Measurements from ENCODE around the gene CDC42BPA. TPM values are rescaled to one million over a fixed set of nuclear protein-coding genes. Genes with fewer than 3 reads are reported as not detected.
A peak's percentile ranks its signal among the peaks of the same experiment; 100 is the strongest.

CDC42BPA gene
- polyA plus RNA-seq, 1 of the 3 experiments (the other 2 are of a cell fraction): 6.8 TPM

- TF ChIP-seq CTCF (IDR thresholded peaks at IDR 0.05) (no peak), IRF3 (IDR thresholded peaks at IDR 0.05; ENCODE audit: low read depth, low read length) (no peak), USF1 (IDR thresholded peaks at IDR 0.05; ENCODE audit: borderline replicate concordance, low read depth) (no peak), USF2 (IDR thresholded peaks at IDR 0.05; ENCODE audit: borderline replicate concordance, low read depth, low read length) (no peak), JUND (IDR thresholded peaks at IDR 0.05) (no peak)
Observed at GRCh38 chr1:227140376-227140775, 177.9 kb downstream of the CDC42BPA start (continued).

GRCh38 chr1:227136210-227136820, 182.0 kb downstream of the CDC42BPA start:
- H3K9ac ChIP-seq: no peak overlapping the region
- no peak overlapping the region for H3K4me2 ChIP-seq

More at GRCh38 chr1:227136210-227136820, 182.0 kb downstream of the CDC42BPA start:
- Histone ChIP-seq H3K9me2 (no peaks in the 10 kb centered on the region), H4K20me1 (ENCODE audit: insufficient read depth) (no peaks in the 10 kb centered on the region), H3K27ac (ENCODE audit: low read depth in 2 of 2, low read length in 1 of 2) (peak overlapping the region in 1 of 2 experiments; percentile 36; a peak in 1 of 4 replicates), H3K4me3 (ENCODE audit: low read depth in 2 of 2, low read length in 1 of 2) (no peak overlapping the region), H2AFZ (ENCODE audit: low read depth) (no peak overlapping the region), H3K27me3 (ENCODE audit: insufficient read depth) (no peaks in the 10 kb centered on the region), H3K4me1 (ENCODE audit: control insufficient read depth in 1 of 2, insufficient read depth in 2 of 2, low read depth in 1 of 2, low read length in 1 of 2) (no peaks in the 10 kb centered on the region; a peak in 1 of 4 replicates), H3K9me3 (no peaks in the 10 kb centered on the region), H3K36me3 (replicated peaks in 1 of 2; ENCODE audit: control insufficient read depth in 1 of 2, insufficient read depth in 2 of 2, low read length in 1 of 2) (peaks cover 34 to 37% of the 10 kb centered on the region in 2 experiments), H3K79me2 (ENCODE audit: insufficient read depth) (peaks cover 8% of the 10 kb centered on the region; the same call in 1 of the 2 replicates), H3F3A (replicated peaks; ENCODE audit: insufficient read depth) (peaks cover 3% of the 10 kb centered on the region)
- ChIA-PET POLR2A (no interaction called here), CTCF (interaction anchor here (0.6 to 0.9 kb wide), 2 partner anchors 16 to 589 kb away, joined by 3 read pairs; no protein-coding TSS in a partner anchor)
- 85% methylated on average over 4 of the region's 4 CpGs for WGBS (ENCODE audit: low lambda C conversion rate)
- DNase-seq: peak; percentile 30
- no peak for TF ChIP-seq CTCF (IDR thresholded peaks at IDR 0.05)
- TF ChIP-seq GATA2 (CRISPR knock-in tag; IDR thresholded peaks at IDR 0.05): peak; percentile 43
